HG03575 (cell line): ENCODE results near the gene WDFY4.

Experiments
- ATAC-seq: cut with Tn5 transposase; IDR thresholded peaks from one replicate; pipeline ENCODE4 v1.9.1; 2021; ENCODE audit not compliant: unreplicated experiment, insufficient number of reproducible peaks, low FRiP score; ENCODE audit errors: extremely low read depth

The WDFY4 gene

DNA sequence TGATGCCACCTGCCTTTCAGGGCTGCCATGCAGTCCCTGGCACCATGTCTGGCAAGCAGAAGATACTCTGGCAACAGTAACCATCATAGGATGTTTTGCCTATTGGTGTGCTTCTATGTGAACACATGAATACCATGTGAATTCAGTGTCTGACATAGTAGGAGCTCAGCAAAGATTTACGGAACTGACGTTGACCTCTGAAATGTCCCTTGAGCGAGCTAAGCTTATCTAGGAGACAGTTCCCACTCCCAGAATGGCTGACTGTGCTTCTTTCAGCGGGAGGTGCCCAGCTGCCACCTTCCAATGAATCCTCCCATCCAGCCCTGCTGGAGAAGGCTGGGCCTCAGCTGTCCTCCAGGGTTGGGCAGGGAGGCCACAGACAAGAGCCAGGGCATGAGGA, 326.2 kb downstream of the WDFY4 start:
- ATAC-seq: no peak

DNA sequence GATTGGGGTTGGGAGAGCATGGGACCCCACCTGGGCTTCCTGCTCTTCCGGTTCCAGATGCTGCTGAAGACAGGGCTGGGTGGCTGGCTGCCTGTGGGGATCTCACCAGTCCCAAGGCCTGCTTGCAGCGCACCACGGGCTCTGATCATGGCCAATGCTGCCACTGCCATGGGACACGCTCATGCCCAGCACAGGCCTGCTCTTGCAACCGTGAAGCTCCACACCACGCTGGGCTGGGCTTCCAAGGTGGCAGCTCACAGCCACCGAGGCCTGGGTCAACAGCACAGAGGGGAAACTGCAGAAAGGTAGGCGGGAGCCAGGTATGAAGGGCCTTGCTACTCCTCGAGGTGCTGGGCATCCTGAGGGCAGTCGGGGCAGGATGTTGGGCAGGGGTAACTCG, 327.1 kb downstream of the WDFY4 start:
- no peak for ATAC-seq

DNA sequence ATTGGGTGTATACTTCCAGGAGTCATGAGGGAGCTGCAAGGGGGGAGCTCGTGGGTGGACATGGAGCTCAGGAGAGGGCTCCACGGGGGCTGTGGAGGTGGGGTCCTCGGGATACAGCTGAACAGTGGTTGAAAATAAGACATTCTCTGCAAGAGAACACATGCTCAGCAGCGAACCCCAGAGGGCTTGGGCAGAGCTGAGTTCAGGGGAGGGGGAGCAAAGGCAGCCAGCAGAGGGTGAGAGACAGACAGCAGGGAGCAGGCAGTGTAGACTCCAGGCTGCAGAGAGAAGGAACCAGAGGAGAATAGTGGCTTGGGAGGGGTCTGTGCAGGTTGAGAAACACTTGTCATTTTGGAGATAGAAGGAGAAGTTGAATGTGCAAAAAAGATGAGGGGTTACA, 327.9 kb downstream of the WDFY4 start:
- ATAC-seq: no peak

DNA sequence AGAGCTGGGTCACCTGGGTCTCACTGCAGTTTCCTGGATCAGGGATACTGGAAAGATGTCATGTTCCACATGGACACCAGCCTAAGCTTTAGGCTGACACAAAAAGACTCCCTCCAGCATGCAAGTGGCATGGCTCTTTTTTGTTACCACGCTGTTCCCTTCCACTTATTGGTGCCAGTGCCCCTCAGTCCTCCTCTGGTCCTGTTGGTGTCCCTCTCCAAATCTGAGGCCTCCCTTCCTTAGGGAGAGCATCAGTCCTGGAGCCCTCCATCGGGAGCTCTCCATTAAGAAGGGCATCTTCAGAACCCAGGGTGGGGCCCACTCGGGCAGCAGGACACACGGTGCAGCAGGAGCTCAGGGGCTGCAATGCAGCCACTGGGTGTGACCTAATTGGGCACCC, 331.0 kb downstream of the WDFY4 start:
- ATAC-seq: no peak

DNA sequence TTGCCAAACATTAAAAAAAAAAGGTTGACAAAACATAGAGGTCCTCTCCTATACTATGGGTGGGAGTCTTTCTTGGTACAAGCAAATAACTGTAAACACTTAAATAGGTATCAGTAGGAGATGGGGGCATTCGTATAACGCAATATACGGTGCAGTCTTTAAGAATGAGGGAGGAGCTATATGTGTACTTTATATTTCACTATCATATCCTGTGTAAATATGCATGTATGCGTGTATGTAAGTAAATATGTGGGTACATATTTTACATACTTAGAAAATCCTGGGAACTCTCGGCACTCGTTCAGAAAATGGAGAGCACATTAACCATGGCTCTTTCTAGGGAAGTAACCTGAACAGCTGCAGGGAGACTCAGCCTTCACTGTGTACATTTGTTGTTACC, 337.0 kb downstream of the WDFY4 start:
- no peak for ATAC-seq

DNA sequence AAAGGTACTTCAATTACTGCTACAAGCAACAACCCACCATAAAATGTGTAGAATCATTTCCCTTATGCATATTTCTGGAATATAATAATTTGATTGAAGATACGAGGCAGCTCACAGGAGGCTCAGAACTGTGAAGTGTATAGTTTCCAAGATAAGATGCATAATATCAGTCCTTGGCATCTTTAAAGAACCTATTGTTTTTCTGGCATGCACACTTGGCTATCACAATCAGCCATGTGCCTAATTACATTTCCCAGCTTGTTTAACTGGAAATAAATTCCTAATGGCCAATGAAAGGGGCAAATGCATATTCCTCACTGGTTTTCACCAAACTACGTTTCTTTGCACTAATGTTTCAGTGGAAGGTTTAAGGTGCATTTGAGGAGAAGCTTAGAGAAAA, 338.4 kb downstream of the WDFY4 start:
- ATAC-seq: no peak

DNA sequence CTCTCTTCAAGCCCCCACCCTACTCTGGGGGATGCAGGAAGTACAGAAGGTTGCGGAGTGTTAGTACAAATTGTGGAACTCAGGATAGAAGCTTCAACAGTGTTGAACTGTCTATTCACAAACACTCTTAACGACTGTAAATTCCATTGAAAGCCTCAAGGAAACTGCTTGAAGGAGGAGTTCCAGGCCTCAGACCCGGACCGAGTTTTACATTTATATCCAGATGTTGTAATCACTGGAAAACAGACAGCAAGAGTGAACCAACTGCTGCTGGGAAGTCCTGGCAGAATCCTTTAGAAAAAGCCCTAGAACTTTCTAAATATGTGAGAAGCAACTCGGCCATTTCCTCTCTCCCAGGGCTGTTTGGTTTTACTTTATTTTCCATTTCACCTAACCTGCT, 339.1 kb downstream of the WDFY4 start:
- ATAC-seq: no peak

DNA sequence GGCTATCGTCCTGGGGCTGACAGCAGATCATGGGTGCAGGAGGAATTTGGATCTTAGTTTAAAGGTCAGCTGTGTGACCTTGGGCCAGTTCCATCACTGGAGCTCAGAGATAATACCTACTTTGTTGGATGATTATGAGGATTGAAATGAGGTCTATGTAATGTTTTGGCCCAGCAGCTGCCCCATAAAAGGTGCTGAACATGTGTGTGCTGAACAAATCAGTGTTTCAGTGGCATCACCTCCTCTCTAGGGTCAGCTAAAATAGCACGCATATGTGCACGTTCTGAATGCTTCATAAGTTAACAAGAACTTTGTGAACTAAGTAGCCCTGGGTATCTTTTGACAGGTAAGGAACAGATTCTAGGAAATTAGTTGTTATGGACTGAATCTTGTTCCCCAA, 339.8 kb downstream of the WDFY4 start:
- ATAC-seq: no peak

DNA sequence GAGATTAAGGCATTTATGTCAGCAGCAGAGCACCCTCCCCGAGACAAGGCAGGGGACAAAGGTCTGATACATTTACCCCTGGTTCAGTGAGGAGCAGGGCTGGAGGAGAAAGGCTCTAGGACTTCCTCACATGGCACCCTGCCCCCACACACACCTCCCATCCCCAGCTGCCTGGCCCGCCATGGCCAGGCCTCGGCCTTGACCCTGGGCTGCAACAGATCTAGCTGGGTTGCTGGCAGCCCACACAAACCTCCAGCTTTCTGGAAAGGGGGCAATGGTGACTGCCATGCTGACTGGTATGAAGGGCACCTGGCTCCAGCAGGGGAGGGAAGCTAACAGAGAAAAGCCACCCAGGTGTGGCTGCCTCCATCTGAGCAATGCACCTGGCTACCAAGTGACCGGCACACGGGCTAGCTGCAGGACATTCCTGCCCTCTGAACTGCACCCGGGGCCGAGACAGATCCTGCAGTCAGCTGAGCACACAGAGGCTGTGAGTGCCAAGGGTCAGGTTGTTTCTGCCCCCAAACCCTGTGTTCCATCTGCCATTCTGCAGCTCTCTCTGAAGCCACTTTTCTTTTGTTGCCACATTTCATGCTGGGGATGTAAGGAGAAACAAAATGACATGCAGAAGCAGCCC, 340.8 kb downstream of the WDFY4 start:
- ATAC-seq: no peak

DNA sequence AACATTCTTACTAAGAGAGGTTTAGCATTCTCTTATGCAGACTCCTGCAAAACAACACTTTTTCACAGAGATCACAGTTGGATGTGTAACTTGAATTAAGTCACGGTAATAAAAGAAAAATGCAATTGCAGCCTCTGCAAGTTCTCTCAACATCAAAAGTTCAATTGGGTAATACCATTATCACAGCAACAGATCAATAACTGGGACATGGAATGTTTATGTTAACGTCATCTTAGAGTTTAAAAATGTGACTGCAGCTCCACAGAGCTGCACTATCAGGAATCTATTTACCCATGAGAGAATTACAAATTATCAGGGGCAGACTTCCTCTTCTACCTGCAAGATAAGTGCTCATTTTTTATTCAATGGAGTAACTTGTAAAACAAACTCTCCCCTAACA, 344.0 kb downstream of the WDFY4 start:
- ATAC-seq: no peak

DNA sequence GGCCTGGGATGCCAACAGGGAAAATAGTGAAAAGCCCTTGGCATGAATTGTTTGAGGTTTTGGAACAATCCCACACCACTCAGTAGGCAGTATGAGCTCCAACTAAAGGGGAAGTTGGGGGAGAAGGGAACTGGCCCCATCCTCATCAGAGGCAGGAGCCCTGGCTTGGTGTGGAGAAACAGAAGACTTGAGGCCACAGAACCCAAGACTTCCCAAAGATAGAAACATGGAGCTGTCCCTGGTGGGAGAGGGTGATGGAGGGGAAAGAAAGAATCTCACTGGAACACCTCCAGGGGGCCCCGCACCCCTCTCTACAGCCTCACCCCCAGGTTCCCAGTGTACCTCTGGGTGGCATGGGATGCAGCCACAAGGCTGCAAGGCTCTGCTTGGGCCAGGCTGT, 345.0 kb downstream of the WDFY4 start:
- ATAC-seq: no peak
